Choroid plexus epithelial cell (primary cell): ENCODE data around the gene ANTXRL.
"Not testable (repeated sequence)": the region's sequence is repeated elsewhere in the genome, so short reads cannot be mapped to it uniquely, and the experiment has no call there.

Source experiments
- DNase-seq: peaks from one replicate; pipeline ENCODE4 v3.0.0-alpha.2; 2010; ENCODE audit warnings: low read depth
- H3K4me3 ChIP-seq: 2 replicates; pipeline ENCODE4 v1.5.1; 2011; ENCODE audit warnings: low read depth, mild to moderate bottlenecking, control low read depth, low read length, moderate library complexity
- TF ChIP-seq, protein P1 (sequence below): conservative IDR thresholded peaks from 2 replicates; pipeline ENCODE4 v1.5.1; 2011; ENCODE audit warnings: low read depth, mild to moderate bottlenecking, control low read depth, inconsistent platforms, low read length, moderate library complexity

Gene ANTXRL

DNA sequence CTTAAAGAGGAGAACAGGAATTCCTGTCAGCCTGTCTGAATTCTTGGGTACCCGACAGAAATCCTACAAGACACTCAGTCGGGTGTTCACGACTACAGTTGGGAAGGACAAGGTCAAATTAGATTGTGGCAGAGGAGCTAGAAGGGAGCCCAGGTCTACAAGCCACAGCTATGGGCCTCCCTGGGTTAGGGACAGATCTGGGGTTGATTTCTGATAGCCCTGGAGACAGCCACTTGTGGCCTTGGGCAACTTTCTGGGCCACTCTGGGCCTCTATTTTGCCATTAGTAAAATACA is 39.7 kb upstream of the ANTXRL start:
- no peak for DNase-seq
- TF ChIP-seq, protein P1, sequence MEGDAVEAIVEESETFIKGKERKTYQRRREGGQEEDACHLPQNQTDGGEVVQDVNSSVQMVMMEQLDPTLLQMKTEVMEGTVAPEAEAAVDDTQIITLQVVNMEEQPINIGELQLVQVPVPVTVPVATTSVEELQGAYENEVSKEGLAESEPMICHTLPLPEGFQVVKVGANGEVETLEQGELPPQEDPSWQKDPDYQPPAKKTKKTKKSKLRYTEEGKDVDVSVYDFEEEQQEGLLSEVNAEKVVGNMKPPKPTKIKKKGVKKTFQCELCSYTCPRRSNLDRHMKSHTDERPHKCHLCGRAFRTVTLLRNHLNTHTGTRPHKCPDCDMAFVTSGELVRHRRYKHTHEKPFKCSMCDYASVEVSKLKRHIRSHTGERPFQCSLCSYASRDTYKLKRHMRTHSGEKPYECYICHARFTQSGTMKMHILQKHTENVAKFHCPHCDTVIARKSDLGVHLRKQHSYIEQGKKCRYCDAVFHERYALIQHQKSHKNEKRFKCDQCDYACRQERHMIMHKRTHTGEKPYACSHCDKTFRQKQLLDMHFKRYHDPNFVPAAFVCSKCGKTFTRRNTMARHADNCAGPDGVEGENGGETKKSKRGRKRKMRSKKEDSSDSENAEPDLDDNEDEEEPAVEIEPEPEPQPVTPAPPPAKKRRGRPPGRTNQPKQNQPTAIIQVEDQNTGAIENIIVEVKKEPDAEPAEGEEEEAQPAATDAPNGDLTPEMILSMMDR, result no peak
- H3K4me3 ChIP-seq, result no peak overlapping the region

DNA sequence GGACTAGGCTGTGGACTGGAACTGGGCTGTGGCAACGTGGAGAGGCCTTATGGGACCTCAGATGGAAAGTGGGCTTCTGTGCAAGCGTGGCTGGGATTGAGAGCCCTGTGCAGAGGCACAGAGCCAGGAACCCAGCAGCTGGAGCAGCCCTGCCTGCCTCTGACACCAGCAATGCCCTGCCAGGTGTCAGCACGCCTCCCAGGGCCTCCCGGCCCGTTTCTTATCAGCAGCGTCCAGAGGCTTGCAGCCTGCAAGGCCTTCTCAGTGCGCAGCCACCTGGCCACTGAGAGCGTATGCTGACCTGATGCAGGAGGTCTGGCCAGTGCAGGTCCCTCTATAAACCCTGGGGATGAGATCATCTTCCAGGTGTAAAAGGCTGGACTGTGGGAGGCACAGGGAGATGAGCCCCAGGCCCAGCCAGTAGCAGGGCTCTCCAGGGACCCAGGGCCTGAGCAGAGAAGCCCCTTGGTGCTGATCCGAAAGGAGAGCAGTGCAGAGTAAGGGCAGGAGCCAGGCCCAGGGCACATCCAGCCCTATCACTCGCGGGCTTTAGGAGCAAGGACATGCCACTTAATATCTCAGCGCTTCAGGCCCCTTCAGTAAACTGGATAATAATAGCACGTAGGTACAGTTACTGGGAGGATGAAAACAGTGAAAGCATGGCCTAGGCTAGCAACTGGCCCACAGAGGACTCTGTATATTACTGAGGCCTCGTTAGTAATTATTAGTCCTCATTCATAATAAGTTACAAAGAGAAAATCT is 38.8 kb upstream of the ANTXRL start:
- TF ChIP-seq, protein P1, result no peak
- no peak for DNase-seq
- H3K4me3 ChIP-seq, result no peak overlapping the region

DNA sequence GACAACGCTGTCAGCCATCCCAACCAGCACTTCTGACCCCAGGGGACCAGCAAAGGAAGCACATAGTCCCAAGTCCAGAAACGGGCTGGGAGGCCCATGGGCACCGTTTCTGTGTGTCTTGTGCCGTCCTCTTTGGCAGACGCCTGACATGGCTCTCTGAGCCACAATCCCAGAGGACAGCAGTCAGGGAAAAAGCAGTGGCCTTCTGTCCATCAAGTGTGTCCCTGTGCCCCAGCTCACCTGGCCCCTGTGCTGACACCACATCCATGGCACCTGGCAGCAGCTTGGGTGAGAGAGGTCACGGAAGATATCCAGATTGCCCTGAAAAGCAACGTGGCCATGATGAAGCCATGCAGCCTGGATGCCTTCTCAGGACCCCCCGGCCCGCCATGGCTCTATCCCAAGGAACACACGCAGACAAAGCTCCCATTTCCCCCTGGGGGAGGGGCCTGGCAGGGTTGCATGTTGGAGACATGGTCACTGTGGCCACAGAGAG is 38.1 kb upstream of the ANTXRL start:
- H3K4me3 ChIP-seq, result no peak overlapping the region
- DNase-seq, result no peak
- TF ChIP-seq, protein P1, result no peak

DNA sequence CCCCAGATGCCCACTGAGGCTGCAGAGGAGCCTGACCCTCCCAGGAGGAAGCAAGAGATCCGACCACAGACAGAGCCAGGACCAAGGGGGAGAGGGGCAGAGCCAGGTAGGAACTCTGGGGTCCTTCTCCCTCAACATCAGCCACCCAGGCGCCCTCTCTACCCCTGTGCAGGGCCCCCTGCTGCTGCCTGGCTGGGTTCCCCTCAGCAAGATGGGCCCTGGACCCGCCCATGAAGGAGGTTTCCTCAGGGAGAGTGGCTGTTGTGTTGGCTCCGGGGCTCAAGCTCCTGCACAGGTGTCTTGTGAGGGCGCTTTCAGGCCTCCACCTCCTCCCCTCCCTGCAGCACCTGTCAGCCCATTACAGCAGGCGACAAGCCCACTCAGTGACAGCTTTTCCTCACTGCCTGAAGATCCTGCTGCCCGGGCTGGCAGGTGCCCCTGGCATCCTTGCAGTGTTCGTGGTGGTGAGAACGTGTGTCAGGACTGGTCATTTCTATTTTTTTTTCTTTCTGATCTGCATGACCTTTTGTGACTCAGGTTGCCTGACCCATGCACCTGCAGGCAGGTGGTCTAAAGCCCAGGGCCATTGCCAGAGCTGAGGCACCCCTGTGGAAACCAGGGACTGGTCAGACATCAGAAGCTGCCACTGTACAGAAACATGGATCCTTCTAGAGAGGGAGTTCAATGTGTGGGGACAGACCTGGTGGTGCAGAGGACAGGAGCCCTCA is 37.0 kb upstream of the ANTXRL start:
- not testable (repeated sequence) for DNase-seq, H3K4me3 ChIP-seq

DNA sequence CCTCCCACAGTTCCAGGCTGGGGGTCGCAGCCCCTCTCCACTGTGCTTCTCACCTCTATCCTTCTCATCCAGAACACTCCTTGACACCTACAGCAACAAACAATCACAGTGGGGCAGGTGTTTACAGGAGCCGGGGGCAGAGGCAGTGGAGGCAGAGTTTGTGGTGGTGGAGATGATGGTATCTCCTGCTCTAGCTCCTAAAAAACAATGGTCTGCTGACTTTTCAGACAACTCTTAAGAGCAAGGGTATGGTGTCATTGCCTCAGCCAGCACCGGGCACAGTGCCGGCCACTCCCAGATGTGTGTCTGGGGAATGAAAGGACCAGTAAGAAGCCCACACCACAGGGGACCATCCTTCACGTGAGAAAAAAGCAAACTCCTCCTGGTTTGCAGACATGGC is 36.3 kb upstream of the ANTXRL start:
- TF ChIP-seq, protein P1, result no peak

DNA sequence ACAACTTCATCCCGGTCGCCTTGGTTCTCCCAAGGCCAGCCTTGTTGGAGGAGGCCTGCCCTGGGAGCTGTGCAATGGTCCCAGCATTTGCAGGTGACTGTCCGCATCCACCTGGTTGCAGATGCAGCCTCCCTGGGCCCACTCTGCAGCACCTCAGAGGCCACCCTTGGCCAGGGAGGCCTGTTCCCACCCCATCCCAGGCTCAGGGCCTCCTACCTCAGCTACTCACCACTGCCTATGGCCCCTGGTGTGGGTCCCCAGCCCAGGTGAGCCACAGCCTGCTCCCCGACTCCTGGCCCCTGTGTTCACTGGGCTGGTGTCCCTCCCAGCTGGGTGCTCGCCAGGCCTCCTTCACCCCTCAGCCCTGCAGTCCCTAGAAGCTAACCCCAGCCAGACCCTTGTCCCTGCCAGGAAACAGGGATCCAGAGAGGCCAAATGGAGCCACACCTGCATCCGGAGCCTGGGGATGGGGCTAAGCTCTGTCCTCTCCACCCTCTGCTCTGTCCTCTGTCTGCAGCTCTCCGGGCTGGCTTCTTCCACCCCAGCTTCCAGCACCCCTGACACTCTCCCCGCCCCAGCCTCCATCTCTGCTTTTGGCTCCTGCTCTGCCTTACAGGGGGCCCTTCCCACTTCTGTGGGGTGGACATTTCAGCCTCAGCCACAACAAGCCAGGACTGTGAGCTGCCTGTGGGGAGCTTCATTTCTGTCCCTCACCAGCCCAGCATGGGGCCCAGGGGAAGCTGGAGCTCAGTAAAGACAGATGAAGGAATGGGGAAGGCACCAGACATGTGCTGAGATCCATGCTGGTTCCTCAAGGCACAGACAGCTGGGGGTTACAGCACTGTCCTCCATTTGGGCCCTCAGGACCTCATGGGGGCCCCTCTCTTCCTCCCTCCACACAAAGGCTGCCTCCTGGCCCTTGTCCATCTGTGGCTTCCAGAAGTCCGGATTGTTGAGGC is 35.6 kb upstream of the ANTXRL start:
- no peak overlapping the region for H3K4me3 ChIP-seq
- DNase-seq, result no peak
- TF ChIP-seq, protein P1, result no peak

More for the DNA sequence above, 36.3 kb upstream of the ANTXRL start:
- no peak overlapping the region for H3K4me3 ChIP-seq
- no peak for DNase-seq
